ENCODE measurements around the gene SIPA1L2. TPM values are rescaled to one million over a fixed set of nuclear protein-coding genes. Genes with fewer than 3 reads are reported as not detected.

The SIPA1L2 gene
- total and polyA plus RNA-seq, 2 experiments from 2014 or later: 4.1 to 17.0 TPM

GRCh38 chr1:232655746-232656085 lies 25.8 kb upstream of the SIPA1L2 start (continued):
- no peak for TF ChIP-seq EZH2phosphoT487 (IDR thresholded peaks at IDR 0.05; ENCODE audit: unreplicated experiment)
- no peak for TF ChIP-seq STAT1 (IDR thresholded peaks at IDR 0.05; ENCODE audit: unreplicated experiment)
- TF ChIP-seq, protein P1, sequence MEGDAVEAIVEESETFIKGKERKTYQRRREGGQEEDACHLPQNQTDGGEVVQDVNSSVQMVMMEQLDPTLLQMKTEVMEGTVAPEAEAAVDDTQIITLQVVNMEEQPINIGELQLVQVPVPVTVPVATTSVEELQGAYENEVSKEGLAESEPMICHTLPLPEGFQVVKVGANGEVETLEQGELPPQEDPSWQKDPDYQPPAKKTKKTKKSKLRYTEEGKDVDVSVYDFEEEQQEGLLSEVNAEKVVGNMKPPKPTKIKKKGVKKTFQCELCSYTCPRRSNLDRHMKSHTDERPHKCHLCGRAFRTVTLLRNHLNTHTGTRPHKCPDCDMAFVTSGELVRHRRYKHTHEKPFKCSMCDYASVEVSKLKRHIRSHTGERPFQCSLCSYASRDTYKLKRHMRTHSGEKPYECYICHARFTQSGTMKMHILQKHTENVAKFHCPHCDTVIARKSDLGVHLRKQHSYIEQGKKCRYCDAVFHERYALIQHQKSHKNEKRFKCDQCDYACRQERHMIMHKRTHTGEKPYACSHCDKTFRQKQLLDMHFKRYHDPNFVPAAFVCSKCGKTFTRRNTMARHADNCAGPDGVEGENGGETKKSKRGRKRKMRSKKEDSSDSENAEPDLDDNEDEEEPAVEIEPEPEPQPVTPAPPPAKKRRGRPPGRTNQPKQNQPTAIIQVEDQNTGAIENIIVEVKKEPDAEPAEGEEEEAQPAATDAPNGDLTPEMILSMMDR (conservative IDR thresholded peaks at IDR 0.05; ENCODE audit: low read depth in 2 of 2): no peak
- no peak for TF ChIP-seq POLR2AphosphoS5 (IDR thresholded peaks at IDR 0.05; ENCODE audit: low read depth)

GRCh38 chr1:232655028-232655745 lies 25.3 kb upstream of the SIPA1L2 start:
- Histone ChIP-seq H3K79me2 (replicated peaks; ENCODE audit: insufficient read depth) (no peaks in the 10 kb centered on the region), H3F3A (replicated peaks; ENCODE audit: low read depth) (no peaks in the 10 kb centered on the region), H2AFZ (no peak overlapping the region), H3K9me2 (ENCODE audit: insufficient read depth) (no peaks in the 10 kb centered on the region), H3K27me3 (ENCODE audit: insufficient read depth) (no peaks in the 10 kb centered on the region), H4K20me1 (replicated peaks; ENCODE audit: insufficient read depth) (no peaks in the 10 kb centered on the region), H3K4me2 (no peak overlapping the region), H3K4me1 (ENCODE audit: insufficient read depth) (0 out of 2 replicates have a peak, but pooled peaks cover 4% of the 10 kb centered on the region), H3K4me3 (no peak overlapping the region), H3K27ac (ENCODE audit: low read depth) (no peak overlapping the region), H3K36me3 (ENCODE audit: insufficient read depth) (no peaks in the 10 kb centered on the region)
- no peak for DNase-seq (ENCODE audit: low spot score)
- no peak for ATAC-seq
- H3K4me3 Mint-ChIP-seq: no peak overlapping the region
- no peak overlapping the region for H3K27ac Mint-ChIP-seq
- peaks cover 3% of the 10 kb centered on the region; the same call in 2 of the 3 replicates for H3K4me1 Mint-ChIP-seq
- TF ChIP-seq EZH2phosphoT487 (IDR thresholded peaks at IDR 0.05; ENCODE audit: unreplicated experiment) (no peak), EZH2 (IDR thresholded peaks at IDR 0.05; ENCODE audit: low read depth, unreplicated experiment) (no peak), CREB1 (CRISPR knock-in tag; IDR thresholded peaks at IDR 0.05; ENCODE audit: low read depth) (no peak), POLR2AphosphoS5 (IDR thresholded peaks at IDR 0.05; ENCODE audit: low read depth) (no peak)
- TF ChIP-seq, protein P2, sequence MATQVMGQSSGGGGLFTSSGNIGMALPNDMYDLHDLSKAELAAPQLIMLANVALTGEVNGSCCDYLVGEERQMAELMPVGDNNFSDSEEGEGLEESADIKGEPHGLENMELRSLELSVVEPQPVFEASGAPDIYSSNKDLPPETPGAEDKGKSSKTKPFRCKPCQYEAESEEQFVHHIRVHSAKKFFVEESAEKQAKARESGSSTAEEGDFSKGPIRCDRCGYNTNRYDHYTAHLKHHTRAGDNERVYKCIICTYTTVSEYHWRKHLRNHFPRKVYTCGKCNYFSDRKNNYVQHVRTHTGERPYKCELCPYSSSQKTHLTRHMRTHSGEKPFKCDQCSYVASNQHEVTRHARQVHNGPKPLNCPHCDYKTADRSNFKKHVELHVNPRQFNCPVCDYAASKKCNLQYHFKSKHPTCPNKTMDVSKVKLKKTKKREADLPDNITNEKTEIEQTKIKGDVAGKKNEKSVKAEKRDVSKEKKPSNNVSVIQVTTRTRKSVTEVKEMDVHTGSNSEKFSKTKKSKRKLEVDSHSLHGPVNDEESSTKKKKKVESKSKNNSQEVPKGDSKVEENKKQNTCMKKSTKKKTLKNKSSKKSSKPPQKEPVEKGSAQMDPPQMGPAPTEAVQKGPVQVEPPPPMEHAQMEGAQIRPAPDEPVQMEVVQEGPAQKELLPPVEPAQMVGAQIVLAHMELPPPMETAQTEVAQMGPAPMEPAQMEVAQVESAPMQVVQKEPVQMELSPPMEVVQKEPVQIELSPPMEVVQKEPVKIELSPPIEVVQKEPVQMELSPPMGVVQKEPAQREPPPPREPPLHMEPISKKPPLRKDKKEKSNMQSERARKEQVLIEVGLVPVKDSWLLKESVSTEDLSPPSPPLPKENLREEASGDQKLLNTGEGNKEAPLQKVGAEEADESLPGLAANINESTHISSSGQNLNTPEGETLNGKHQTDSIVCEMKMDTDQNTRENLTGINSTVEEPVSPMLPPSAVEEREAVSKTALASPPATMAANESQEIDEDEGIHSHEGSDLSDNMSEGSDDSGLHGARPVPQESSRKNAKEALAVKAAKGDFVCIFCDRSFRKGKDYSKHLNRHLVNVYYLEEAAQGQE (IDR thresholded peaks at IDR 0.05; ENCODE audit: unreplicated experiment): no peak
- H3K9me3 Mint-ChIP-seq: no peaks in the 10 kb centered on the region; the same call in 2 of the 3 replicates
- H3K36me3 Mint-ChIP-seq (ENCODE audit: low read depth): no peaks in the 10 kb centered on the region
- peaks cover 4% of the 10 kb centered on the region for H3K27me3 Mint-ChIP-seq (ENCODE audit: insufficient read depth, low read depth, poor library complexity)

Data from GM23338 (cell line).